Suppressor macrophage (primary cell): ENCODE measurements around the gene UBE2J2.

Experiments used
- DNase-seq, 4 experiments: peaks; one replicate each; pipeline ENCODE4 v3.0.0-alpha.2; 2020 to 2022

Gene UBE2J2

DNA sequence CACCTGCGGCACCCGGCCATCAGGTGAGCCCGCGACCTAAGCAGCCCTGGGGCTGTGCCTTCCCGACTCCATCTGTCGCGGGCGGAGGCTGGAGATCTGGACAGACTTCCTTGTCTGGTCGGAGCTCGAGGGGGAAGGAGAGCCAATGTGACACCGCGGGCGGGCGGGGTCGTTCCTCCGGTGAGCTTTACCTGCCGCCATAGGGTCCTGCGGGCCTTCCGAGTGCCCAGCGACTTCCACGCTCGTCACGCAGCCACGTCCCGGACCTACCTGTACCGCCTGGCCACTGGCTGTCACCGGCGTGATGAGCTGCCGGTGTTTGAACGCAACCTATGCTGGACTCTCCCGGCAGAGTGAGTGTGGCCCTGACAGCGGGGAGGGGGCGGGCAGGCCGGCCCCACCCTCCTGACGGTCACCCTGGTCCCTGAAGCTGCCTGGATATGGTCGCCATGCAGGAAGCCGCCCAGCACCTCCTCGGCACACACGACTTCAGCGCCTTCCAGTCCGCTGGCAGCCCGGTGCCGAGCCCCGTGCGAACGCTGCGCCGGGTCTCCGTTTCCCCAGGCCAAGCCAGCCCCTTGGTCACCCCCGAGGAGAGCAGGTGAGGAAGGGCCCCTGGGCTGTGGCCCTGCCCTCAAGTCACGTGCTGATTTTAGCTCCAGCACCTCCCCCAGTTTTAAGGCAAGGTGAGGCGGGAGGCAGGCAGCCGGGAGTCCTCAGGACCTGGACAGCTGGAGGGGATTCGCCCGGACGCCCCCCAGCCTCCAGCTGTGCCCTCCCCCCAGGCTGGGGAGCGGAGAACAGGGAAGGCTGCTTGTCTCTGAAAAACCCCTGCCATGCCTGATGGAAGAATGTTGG is 35.8 kb upstream of the UBE2J2 start:
- peak in 3 of 4 experiments; percentile 36 to 48 (median 41) for DNase-seq

DNA sequence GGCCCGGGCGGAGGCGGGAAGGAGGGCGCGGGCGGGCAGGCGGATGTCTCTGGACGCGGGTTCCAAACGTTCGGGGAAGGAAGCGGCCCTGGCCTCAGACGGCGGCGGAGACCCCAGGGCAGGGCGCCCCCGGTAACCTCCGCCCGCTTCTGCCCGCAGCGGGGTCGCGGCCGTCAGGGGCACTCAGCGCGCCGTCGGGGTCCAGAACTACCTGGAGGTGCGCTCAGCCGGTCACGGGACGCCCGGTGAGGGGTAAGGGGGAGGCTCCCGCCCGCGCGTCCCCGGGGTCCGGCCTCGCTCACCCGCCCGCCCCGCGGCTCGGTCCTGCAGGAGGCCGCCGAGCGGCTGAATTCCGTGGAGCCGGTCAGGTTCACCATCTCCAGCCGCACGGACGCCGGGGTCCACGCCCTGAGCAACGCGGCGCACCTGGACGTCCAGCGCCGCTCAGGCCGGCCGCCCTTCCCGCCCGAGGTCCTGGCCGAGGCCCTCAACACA is 35.1 kb upstream of the UBE2J2 start:
- peak in 2 of 4 experiments; percentile 16 to 25 for DNase-seq

DNA sequence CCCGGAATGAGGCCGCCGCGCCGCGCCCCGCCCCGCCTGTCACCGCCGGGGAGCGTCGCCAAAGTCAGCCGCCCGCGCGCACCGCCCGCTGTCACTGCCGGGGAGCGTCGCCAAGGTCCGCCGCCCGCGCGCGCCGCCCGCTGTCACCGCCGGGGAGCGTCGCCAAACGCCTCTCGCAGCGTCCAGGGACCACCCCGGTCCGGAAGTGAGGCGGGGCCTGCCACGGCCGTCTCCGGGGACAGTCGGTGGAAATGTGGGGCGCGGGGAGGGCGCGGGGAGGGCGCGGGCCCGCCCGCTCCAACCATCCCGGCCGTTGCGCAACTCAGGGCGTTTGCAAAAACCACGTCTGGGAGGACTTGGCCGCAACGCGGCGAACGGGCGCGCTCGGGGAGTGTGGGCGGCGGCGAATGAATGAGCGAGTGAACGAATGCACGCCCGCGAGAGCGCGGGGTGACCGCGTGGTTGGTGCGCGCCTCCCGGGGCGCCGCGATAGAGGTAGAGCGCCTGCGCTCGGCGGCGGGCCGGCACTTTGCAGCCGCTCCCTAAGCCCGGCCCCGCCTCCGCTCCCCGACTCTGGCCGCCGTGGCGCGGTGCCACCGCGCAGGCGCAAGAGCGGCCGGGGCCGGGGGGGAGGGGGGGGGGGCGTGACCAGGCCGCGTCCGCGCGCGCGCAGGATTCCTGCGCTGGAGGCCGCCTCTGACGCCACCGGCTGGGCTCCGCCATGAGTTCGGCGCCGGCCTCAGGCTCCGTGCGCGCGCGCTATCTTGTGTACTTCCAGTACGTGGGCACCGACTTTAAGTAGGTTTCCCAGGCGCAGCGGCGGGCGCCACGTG is 34.5 kb upstream of the UBE2J2 start, which contains the start of the genes ACAP3 and PUSL1:
Gene ACAP3 (minus strand): TSS at position 8 of the 833 bp plus-strand sequence. CDS start 115 bp downstream, outside the sequence.
Gene PUSL1 (plus strand): TSS at position 675 of the 833 bp plus-strand sequence. CDS start 47 bp downstream, at position 722.
- DNase-seq: peak; percentile 93 to 98 (median 96)

DNA sequence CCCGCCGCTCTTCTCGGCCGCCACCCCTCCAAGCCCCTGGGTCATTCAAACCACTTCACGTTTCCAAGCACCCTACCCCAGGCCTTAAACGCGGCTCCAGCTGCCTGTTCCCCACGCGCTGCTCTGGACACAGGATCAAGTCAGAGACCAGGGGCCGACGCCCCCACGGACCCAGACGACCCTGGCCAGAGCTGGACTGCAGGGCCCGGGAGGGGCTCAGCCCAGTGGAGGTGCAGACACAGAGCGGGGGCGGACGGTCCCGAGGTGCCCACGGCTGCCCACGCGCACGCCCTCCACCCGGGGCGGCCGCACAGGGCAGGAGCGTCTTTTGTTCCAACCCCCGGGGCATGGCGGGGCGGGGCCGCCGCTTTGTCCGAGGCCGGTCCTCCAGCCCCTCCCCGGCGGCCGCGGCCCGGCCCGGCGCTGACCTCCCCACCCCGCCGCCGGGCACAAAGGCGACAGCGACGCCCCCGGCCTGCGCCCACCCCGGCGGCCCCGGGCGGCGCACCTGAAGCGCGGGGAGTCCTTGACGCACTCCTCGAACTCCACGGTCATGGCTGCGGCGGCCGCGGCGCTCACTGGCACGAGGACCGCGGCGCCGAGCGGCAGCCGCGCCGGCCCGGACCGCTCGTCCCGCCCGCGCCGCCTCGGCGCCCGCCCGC is 33.7 kb upstream of the UBE2J2 start:
- peak; percentile 14 to 77 (median 45) for DNase-seq

DNA sequence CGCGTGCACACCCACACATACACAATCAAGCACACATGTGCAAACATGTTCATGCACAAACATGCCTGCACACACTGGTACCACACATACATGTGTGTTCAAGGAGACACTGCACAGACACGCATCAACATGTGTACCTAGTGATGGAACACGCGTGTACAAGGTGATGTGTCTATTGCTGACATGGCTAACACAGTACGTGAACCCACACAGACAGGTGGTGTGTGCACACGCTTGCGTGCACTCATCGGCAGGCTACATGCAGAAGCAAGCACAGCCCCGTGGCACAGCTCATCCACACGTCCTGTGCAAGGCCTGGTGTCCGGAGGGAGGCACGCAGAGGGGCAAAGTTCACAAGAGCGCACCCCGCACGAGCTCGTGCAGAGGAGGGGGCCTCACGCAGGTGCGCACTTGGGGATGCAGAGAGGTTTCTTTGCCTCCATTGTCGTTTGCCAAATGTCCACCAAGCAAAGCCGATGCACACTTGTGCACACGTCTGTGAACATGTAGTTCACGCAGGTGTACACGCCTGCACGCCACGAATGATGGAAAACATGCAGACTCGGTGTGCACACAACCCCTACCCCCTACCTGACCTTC is 33.1 kb upstream of the UBE2J2 start:
- no peak for DNase-seq

DNA sequence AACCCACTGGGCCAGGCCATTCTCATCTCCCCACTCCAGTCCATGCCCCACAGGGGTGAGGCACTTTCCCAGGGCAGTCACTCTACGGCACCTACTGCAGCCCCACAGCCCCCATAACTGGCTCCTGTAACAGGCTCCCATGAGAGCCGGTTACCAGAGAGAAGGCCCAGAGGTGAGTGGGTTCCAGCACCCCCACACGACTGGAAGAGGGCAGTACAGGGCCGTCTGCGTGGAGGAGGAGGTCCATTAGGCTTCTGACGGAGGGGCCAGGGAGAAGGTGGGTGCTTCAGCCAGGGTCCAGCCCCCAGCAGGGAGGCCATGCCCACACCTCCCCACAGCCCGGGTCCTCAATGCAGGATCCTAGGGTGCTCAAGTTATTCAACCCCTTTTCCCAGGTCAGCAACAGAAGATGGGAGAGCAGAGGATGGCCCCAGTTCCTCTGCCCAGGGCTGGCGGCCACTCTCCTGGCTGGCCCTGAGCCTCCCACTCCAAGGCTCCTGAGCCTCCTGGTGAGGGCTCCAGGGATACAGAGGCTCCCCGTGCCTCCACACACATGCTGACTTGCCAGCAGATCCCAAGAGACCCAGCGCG is 32.5 kb upstream of the UBE2J2 start:
- peak in 2 of 4 experiments; percentile 31 to 39 for DNase-seq

DNA sequence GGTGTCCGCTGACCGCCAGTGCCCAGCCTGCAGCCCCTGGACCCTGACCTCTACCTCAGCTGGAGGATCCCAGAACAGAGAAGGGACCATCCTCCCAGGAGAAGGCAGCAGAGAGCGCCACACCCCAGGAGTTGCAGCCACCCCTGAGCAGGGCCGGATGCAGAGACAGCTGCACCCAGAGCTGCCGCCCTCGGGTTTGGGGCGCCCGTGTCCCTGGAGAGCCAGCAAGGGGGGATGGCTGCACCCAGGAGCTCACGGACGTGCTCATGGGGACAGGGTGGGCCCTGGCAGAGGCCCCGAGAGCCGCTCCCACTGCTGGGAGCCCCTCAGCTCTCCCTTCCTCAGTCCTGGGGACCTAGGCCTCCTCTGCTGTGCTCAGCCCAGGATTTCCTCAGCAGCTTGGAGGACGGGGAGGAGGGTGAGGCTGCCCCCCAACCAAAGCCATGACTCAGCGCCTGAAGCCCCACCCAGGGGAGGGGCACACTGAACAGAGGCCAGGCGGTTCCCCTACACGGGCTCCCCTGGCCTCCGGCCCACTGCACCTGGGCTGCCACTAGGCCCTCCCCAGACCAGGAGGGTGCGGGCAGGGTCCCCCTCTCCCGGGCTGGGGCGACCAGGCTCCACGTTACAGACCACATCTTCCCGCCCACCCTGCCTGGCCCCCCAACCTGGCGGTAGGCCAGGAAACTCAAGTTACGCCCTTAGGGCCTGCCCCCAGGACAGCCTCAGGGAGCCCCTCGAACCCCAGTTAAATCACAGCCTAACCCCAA is 31.8 kb upstream of the UBE2J2 start:
- DNase-seq: peak; percentile 45 to 75 (median 67)

DNA sequence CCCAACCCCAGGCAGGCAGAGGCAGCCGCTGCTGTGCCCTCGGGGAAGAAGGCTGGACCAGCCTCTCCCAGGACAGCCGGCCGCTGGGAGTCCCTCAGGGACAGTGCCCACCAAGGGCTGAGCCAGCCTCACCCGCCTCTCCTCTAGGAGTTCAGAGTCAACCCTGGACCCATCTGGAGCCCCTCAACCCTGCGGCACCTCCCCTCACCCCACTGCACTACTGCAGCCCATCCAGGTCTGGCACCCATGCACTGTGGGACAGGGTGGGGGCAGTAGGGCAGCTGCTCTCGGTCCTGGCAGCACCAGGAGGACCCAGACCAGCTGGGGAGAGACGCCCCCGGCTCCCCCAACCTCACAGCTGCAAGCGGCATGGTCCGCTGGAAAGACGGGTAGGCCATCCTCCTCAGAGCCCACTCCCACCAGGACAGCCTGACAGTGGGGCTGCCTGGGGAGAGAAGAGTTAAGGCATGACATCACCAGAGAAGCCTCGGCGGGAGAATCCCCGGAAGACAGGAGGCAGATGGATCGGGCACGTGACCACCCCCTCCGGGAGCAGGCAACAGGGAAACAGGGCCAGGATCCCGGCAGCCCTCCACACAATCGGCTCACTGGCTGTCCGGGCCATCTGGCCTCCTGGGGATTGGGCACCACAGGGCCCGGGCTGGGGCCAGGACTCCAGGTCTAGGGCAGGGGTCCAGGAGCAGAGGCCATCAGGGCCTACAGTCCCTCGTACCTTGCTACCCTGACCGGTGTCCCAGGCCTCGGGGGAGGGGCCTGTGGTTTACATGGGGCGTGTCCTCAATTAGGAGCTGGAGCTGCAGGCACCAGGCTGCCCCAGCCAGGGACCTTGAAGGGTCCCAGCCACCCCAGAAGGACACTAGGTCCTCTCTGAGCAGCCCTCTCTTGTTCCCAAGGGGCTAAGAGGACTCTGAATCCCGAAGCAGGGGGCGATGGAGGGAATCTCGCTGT is 31.0 kb upstream of the UBE2J2 start:
- peak; percentile 36 to 70 (median 57) for DNase-seq

DNA sequence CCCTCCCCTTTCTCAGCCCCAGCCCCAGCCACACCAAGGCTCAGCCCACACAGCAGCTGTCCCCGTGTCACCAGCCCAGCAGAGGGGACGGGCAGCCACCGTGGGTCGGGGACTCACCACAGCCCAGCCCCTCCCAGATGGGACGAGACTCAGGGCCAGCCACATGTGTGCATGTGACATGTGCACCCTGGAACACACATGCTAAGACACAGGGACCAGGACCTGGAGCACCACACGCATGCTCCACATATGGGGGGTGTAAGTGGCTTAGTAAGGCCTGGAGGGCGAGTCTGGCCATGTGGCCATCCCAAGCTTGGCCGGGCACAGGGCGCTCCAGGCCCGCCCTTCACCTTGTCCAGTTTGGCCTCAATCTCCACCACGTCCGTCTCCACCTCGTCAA is 30.1 kb upstream of the UBE2J2 start:
- no peak for DNase-seq

DNA sequence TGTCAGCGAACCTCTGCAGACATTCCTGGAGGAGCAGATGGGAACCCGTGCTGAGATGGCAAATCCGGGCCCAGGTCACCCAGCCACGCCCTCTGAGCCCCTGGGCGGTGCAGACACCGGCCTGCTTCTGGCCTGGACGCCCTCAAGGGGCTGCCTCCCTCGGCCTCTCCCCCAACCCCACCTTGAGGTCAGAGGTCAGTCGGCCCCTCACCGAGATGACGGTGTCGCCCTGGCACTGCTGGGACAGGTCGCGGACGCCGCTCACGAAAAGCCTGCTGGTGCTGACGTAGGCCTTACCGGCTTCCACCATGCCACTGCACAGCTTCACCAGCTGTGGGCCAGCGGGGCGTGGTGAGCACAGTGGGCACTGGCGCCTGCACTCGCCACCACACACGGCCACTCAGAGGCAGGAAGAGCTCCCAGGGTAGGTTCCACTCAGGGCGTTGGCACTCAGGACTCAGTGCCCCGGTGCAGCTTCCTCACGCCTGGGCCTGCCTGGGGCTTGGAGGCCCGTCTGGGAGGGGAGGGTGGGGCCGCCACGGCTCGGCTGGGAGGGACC is 29.4 kb upstream of the UBE2J2 start:
- DNase-seq: no peak

DNA sequence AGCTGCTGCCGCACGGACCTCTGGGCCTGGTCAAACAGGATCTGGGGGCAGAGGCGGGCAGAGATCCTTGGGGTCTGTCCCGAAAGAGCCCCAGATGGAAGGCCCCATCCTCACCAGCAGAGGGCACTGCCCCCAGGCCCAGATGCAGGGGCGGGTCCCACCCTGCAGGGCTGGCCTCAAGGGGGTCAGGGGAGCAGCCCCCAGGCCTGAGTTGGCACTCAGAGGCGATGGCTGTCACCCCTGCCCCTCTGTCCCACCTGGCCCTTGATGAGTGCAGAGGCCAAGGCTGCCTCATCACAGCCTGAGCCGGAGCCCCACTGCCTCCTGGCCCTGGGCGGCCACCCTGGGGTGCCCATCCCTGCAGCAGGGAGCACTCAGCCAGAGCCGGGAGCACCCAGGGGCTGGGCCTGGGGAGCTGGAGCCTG is 28.4 kb upstream of the UBE2J2 start:
- DNase-seq: peak in 1 of 4 experiments; percentile 40

DNA sequence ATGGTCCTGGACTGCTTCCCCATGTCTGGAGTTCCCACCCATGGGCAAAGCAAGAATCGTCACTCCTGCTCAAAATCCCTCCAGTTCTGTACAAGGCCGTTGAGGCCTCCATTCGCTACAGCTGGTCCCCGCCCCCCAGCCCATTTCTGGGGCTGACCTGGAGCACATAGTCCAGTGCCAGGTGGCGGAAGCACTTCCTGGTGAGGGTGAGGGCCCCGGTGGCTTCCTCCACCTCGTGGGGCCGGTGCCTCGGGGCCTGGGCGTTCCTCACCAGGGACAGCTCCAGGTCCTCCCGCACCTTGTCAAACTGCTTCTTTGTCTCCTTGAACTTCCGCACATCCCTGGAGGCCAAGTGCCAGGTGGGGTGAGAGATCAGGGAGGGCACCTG is 26.7 kb upstream of the UBE2J2 start:
- DNase-seq: no peak

DNA sequence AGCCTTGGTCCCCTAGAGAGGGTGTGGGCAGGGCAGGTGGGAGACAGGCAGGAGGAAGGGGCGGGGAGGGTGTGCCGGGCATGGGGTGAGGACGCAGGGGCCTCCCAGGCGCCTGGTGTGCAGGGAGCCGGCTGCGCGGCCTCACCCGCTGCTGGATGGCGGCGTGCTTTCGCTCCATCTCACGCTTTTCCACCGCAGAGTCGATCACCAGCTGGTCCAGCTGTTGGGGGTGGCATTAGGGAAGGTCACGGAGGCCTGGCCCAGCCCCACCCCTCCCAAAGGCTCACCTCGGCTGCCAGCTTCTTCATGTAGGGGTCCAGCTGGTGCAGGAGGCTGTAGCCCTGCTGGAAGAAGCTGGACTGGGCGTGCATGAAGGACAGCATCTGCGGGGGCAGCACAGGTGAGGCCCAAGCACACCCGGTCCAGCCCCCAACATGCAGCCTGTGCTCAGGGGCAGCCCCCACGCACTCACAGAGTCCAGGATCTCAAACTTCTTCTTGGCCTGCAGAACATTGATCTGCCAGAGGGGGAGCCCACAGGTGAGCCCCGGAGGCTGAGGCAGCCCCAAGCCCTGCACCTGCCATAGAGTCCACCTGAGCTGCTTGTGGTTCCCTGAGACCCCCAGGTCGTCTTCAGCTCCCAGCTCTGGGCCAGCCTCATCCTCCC is 26.2 kb upstream of the UBE2J2 start:
- DNase-seq: no peak

DNA sequence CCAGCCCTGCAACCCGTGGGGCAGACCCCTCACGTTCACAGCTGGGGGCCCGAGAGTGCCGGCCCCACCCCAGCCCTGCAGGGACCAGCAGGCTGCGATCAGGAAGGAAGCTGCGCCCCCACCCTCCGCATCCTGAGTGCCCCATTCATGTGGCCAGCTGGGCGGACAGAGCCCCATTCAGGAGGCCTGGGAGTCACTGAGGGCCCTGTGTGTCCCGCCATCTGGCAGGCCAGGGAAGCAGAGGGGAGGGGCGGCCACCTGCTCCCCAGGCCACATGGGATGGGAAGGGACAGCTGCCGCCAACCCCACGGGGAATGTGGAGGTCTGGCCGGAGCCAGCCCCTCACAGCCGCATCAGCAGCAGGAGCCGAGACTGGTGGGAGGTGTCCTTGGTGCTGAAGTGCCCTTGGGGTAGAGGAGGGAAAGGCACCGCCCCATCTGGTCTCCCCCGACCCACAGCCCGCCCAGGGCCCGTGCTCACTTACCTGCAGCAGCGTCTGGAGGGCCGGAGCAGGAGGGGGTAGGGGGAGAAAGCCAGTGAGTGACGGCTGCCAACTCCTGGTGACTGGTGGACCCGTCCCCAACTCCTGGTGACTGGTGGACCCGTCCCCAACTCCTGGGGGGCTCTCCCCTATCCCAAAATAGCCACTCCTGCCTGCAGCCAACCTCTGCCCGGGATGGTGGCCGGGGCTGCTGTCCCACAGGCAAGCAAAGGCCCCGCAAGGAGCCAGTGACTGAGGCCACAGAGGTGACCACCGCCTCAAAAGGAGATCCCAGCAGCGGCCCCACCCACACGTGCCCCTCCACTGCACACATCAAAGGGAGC is 25.4 kb upstream of the UBE2J2 start:
- DNase-seq: no peak

DNA sequence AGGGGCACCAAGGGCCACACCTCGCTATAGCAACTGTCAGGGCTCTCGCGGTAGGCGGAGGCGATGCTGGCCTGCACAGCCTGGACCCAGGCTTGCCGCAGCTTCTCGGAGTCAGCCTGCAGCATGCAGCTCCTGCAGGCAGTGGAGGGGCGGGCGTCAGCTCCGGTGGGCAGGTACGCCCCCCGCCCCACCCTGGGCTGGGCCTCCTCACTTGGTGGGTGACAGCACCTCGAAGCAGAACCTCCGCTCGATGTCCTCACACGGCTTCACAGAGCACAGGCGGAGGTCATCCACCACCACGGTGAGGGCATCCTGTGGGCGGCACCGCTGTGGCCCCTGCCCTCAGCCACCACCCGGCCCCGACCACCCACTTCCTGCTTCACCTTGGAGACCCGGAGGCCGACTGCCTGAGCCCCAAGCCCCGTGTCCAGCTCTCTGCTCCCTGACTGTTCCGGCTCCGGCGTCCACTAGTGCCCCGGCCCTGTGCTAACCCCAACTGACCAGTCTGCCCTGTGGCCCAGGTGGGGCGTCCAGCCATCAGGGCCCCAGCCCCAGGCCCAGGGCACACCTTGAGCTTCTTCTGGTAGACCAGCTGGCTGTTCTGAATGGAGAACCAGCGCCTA is 24.3 kb upstream of the UBE2J2 start:
- DNase-seq: no peak

DNA sequence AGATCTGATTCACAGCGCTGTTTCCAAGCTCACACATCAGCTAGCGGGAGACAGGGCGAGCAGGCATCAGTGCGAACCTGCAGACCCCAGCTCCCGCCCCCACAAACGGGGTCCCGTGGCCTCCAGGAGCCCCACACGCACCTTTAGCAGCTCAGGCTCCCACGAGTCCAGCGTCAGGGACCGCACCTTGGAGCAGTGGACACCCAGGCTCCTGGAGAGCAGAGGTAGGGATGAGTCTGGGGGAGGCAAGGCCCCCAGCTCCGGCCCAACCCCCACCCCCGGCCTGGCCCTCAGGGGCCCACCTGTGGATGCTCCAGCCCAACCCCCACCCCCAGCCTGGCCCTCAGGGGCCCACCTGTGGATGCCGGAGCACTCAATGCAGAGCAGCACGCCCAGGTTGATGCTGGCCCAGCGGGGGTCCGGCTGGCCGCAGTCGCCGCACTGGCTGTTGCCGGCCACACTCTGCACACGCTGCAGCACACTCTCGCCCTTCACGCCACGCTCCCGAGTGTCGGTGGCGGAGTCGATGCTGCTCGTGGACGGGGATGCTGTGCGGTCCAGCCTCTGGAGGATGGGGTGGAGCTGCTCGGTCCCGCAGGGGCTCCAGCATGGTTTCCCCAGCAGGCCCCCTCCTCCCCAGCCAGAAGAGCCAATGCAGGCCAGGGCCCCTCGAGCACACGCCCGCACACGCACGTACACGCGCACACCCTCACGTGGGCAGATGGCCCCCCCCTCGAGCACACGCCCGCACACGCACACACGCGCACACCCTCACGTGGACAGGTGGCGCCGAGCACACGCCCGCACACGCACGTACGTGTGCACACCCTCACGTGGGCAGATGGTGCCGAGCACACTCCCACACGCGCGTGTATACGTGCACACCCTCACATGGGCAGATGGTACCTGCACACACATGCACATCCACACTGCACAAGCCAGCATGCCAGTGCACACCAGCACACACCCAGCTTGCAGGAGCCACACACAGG is 22.7 kb upstream of the UBE2J2 start:
- DNase-seq: no peak
